Measurements from ENCODE around the gene CBX4.
A peak's percentile ranks its signal among the peaks of the same experiment; 100 is the strongest.

CBX4 gene

GRCh38 chr17:79866791-79867518, 27.7 kb upstream of the CBX4 start:
- no peak overlapping the region for H3K4me3 ChIP-seq (ENCODE audit: control insufficient read depth, low read depth, low read length)
- DNase-seq (ENCODE audit: low read depth), result peak; percentile 39
- TF ChIP-seq CTCF (conservative IDR thresholded peaks at IDR 0.05; ENCODE audit: control insufficient read depth, insufficient read depth, low read depth, low read length), result no peak

GRCh38 chr17:79865351-79866210, 26.3 kb upstream of the CBX4 start:
- DNase-seq (ENCODE audit: low read depth), result no peak
- no peak for TF ChIP-seq CTCF (conservative IDR thresholded peaks at IDR 0.05; ENCODE audit: control insufficient read depth, insufficient read depth, low read depth, low read length)
- H3K4me3 ChIP-seq (ENCODE audit: control insufficient read depth, low read depth, low read length), result no peak overlapping the region

- H3K4me3 ChIP-seq (ENCODE audit: control insufficient read depth, low read depth, low read length), result no peak overlapping the region
Measured at GRCh38 chr17:79864617-79865250, 25.5 kb upstream of the CBX4 start.

GRCh38 chr17:79864147-79864546, 24.9 kb upstream of the CBX4 start:
- DNase-seq (ENCODE audit: low read depth), result no peak
- no peak overlapping the region for H3K4me3 ChIP-seq (ENCODE audit: control insufficient read depth, low read depth, low read length)
- TF ChIP-seq CTCF (conservative IDR thresholded peaks at IDR 0.05; ENCODE audit: control insufficient read depth, insufficient read depth, low read depth, low read length), result no peak

More at GRCh38 chr17:79864617-79865250, 25.5 kb upstream of the CBX4 start:
- no peak for DNase-seq (ENCODE audit: low read depth)
- no peak for TF ChIP-seq CTCF (conservative IDR thresholded peaks at IDR 0.05; ENCODE audit: control insufficient read depth, insufficient read depth, low read depth, low read length)

GRCh38 chr17:79862771-79863440, 23.7 kb upstream of the CBX4 start:
- no peak for TF ChIP-seq CTCF (conservative IDR thresholded peaks at IDR 0.05; ENCODE audit: control insufficient read depth, insufficient read depth, low read depth, low read length)
- DNase-seq (ENCODE audit: low read depth), result no peak
- no peak overlapping the region for H3K4me3 ChIP-seq (ENCODE audit: control insufficient read depth, low read depth, low read length)

GRCh38 chr17:79862238-79862637, 23.0 kb upstream of the CBX4 start:
- TF ChIP-seq CTCF (conservative IDR thresholded peaks at IDR 0.05; ENCODE audit: control insufficient read depth, insufficient read depth, low read depth, low read length), result no peak
- no peak for DNase-seq (ENCODE audit: low read depth)
- no peak overlapping the region for H3K4me3 ChIP-seq (ENCODE audit: control insufficient read depth, low read depth, low read length)

All from fibroblast of mammary gland (primary cell).